HG03378 (cell line): ENCODE data around the gene DDR2.

Source experiments
- ATAC-seq: cut with Tn5 transposase; IDR thresholded peaks from one replicate; pipeline ENCODE4 v1.9.1; 2021; ENCODE audit warnings: mild to moderate bottlenecking, moderate library complexity; ENCODE audit not compliant: unreplicated experiment

Gene DDR2

DNA sequence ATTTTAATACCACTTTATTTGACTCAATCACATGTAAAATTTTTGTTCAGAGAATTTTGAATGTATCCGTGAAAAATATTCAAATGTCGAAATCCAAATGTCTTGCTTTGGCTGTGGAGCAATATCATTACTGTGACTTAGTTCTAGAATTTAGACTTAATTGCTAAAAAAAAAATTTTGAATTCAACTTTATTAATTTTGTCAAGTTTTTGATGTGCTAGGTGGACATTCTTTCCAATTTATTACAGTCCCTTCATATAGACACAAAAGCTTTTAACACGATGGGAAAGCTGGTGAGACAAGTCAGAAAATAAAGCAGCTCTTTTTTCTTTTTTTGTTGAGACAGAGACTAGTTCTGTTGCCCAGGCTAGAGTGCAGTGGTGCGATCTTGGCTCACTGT, 62.6 kb downstream of the DDR2 start:
- no peak for ATAC-seq

DNA sequence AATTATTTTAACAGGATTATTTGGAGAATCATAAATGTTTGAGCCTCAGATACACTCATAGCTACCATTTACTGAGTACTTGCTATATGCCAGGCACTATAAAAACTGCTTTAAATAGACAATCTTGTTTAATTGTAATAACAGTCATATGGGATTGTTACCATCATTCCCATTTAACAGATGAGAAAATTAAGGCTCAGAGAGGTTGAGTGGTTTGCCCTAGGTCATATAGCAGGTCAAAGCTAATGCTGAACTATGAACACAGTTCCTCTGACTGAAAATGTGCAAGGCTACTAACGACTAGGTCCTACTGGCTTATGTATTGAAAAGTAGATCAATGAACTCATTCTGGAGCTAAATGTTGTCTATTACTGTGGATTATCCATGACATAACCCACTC, 63.4 kb downstream of the DDR2 start:
- no peak for ATAC-seq

DNA sequence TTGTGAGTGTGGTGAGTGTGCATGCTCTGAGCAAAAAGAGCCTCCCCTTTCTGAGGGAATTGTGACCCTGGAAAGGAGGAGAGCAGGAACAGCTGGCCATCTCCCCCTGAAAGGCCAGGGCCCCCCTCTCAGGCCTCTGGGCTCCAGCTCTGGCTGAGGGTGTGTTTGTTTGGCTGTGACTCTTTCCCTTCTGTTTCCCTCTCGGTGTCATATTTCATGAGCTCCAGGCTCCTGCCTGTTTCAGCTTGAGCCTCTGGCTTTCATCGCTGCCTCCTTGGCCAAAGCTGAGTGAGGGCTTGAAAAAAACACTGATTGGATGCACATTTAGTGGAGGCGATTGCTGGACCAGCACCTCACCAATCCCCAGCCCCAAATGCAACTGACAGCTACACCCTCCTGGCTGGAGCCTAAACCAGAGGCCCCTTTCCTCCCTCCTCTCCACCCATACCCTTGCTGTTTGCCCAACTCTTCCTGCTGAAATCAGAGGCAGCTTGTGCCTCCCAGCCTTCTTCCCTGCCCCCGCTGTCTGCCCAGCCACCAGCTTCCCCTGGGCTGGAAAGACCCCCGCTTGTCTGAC, 64.1 kb downstream of the DDR2 start:
- no peak for ATAC-seq

DNA sequence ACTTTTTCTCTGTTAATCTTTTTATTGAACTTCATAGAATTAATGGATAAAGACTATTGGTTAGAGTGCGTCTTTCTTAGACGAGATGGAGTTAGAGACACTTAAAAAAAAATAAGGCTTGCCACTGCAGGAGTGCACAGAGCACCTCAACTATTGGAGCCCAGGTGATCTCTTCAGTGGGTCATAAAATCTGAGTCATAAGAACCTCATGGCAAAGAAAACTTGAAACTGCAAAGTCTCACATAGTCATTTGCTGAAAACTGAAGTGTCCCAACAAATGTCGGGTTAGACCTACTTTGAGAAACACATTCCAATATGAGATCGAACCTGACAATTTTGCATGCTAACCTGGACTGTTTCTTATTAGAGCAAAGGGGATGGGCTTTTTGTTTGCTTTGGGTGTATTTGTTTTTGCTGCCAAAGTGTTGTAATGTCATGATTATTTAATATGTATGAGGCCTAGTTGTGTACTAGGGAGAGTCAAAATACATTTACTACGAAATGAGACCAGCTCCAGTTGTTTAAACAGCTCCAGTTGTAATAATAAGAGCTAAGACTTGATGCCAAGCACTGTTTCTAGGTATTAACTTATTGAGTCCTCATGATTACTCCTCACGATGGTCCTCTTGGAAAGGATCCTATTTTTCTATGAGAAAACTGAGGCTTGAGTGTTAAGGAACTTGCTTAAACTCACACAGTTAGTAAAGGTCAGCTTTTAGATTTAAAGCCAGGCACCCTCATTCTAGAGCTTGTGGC, 65.1 kb downstream of the DDR2 start:
- ATAC-seq: no peak

DNA sequence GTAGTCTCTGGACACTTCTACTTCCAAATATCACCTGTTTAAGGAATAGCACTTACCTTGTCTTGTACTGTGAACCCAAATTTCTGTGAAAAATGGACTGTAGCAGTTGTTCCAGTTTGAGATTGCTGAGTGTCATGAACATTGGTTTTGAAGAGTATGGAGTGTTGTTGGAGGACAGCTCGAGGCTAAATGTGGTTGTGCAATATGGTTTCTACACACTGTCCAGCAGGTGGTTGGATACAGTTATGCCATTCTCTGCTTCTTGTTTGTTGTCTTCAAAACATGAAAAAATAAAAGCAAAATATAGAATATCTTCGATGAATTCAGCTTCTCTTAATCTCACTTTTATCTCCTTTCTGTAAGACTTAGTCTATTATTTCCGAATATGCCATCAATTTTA, 67.1 kb downstream of the DDR2 start:
- no peak for ATAC-seq

DNA sequence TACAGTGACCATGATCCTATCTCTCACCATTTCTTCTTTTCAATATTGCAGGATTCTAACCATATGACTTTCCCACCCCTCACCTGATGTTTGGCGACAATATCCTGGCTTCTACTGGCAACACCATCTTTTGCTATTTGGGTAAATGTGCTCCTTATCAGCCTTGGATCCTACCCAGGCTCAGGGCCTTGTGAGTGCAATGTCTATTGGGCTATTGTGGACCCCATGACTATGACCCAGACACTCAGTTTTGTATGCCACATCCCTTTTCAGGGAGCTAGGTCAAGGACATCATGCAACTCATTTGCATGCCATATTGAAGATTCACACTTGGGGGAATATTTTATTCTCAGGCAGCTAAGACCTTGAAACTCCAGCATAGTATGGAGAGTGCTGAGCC, 67.9 kb downstream of the DDR2 start:
- no peak for ATAC-seq

DNA sequence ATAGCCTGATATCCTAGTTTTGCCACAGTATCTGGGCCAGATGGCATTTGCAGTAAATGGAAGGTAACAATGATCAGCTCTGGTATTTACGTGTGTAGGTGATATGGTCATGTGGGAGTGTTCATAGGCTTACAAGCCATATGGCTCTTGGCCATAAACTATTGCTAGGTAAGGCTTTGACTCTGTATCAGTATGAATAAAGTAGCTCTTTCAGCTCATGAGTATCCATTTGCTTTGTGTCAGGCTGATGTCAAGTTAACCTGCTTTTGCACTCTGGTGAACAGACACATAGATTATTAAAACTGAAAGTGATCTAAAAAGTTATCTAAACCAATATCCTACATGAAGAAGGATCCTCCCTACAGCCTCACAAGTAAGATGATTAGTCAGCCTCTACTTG, 69.0 kb downstream of the DDR2 start:
- no peak for ATAC-seq

DNA sequence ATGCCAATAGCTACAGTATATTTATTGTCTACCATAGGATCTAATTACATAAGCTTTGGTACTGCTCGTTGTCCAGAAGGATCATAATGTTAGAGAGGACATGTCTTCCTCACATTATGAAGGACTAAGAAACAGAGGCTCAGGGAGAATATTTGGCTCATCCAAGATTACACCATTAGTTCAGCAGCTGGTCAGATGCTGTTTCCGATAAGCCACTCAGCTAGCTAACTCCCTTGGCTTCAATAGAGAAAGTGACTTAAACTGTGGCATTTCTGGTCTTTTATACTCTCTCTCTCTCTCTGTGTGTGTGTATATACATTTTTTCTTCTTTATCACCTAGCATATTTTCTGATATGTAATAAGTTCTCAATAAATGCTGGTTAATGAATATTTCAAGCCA, 70.4 kb downstream of the DDR2 start:
- ATAC-seq: no peak

DNA sequence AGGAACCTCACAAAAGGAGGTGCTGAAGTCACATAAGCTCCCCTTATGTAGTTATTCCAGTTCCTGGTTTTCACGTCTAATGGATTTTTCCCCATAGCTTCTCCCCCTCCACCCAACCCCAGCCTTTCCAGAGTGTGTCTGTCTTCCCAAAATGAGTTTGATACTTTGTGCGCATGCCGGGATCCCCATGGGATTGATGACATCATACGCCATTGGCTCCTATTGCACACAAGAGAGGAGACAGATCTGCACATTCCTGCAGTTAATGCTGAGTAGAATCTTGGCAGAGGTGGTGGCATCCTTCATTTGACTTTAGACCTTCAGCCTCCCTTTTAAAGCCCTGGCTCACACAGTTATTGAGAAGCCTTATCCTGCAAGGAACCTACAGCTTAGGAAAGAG, 71.4 kb downstream of the DDR2 start:
- ATAC-seq: no peak

DNA sequence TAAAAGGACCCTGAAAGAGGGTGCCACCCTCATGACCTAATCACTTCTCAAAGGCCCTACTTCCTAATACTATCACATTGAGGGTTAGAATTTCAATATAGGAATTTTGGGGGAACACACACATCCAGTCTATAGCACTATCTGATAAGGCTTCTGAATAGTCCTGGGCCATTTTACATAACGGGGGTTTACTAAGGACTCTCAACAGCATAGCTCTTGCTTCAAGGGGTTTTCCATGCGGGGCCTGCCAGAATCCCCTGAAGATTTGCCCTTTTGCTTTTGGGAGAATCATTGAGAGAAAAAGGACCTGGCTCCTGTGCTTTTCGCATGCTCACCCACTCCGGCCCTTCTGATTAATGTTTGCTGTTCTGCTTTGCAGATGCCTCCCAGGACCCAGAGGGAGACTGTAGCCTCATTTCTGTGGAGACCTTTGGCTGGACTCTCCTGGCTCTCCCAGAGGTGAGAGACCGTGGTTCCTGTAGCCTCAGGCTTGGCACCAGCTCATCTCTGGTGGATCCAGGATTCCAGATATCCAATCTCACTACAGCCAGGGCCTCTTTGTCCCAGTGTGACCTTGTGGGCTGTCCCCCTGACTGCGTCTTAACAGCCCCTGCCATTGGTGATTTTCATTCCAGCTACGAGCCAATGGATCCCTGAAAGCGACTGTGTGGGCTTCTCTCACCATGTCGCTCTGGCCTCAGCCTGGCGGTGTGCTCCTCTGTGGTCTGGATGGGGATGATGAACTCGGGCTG, 72.6 kb downstream of the DDR2 start:
- no peak for ATAC-seq

DNA sequence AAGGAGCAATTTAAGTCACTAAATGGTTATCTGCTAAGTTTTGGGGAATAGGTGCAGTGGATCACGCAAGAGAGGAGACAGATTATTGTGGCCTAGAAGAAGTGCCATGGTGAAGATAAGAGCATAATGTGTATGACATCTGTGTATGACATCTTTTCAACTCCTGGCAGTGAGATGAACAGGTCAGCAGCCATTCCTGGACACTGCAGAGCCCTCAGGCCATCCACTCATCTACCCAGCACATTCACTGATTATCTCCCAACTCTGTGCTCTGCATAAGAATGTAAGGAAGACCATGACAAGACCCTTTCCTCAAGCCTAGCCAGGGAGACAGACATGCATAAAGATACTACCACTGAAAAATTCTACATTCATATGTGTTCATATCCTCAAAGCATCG, 73.7 kb downstream of the DDR2 start:
- no peak for ATAC-seq

DNA sequence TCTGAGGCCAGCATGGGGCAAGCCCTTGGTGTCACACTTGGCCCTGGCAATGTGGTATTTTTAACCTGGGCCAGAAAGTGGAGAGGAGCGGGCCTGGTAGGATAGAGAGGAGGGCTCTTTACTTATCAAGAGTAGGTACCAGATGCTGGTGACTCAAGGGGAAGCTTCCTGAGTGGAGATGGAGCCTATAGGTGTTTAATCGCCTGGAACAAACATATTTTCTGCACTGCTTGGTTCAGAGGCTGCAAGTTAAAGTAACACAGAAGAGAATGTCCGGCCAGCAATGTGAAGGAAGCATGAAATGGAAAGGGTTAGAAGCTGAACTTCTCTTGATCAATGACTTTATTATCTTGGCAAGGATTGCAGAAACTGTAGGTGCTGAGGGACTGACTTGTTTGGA, 74.3 kb downstream of the DDR2 start:
- ATAC-seq: no peak

DNA sequence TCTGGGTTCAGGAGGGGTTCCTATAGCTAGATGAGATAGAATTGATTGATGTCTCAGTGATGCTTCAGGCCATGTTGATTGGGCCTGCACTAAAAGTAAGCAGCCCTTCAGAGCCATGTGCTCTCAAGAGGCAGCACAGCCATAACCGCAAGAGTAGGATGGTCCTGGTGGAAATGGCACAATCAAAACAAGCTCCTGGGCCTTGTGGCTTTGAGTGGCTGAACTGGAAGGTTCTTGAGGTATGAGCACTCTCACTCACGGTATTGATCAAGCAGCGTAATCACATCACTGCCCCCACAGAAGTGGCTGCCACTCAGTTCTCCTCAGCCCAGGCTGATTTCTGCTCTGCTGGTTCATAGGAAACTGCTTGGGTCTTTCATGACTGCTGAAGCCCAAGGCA, 76.0 kb downstream of the DDR2 start:
- no peak for ATAC-seq

DNA sequence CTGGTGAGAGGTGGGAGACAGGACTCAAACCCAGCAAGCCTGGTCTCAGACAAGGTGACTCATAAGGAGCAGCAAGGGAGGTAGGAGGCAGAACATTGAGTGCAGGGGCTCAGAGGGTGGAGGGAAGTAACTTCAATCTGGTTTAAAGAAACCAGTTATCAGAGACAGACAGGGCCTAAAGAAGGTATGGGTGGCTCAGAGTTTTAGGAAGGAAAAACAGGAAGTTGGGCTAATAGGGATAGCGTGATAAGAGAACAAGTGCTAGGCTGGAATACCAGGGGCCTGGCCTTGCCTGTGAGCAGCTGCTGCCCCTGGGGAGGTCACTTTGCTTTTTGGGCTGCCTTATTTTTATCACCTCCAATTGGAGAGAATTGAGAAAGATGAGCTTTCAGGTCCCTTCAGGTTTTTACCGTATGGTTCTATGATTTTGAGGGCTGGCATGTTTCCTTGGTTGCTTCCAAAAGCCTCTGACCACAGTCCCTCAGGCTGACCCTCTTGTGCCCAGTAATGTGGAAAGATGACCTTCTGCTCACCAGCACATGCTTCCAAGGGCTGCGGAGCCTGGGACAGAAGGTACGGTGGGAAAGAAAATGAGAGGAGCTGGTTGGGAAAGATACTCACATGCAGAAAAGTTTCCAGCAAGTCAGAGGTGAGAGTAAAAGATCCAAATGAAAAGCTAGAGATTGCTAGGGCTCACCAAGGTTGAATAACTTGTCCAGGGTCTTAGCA, 77.0 kb downstream of the DDR2 start:
- ATAC-seq: no peak

DNA sequence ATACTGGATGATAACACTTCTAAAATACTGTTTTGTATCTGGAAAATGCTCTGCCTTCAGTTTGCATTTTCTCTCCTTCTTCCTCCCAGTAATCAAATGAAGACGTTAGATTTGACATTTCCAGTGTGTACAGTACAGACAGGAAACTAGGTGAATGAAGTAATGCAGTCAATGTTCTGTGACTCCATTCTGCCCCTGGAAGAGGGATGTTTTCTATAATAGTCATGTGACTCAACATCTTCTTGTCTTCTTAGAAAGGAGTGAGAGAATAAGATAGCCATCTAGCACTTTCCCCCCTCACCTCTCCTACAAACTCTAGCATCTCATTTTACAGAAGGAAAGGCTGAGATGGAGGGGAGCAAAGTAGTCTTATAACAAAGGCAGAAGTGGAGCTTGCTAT, 77.6 kb downstream of the DDR2 start:
- ATAC-seq: no peak

DNA sequence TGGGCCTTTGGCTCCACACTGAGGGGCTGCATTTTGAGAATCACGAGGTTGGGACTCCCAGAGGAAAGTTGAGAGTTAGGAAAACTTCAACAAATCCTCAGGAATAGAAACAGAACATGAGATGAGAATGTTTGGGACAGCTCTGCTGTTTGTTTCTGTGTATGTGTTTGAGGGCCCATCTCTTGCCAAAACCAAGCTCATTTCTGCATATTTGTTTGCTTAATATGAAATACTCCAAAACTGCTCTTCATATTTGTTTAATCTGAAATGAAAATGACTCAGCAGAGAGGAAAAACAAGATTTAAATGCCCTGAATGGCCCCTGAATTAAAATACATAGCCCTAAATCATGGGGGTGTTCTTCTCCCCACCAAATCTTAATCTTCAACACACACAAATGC, 78.1 kb downstream of the DDR2 start:
- no peak for ATAC-seq

DNA sequence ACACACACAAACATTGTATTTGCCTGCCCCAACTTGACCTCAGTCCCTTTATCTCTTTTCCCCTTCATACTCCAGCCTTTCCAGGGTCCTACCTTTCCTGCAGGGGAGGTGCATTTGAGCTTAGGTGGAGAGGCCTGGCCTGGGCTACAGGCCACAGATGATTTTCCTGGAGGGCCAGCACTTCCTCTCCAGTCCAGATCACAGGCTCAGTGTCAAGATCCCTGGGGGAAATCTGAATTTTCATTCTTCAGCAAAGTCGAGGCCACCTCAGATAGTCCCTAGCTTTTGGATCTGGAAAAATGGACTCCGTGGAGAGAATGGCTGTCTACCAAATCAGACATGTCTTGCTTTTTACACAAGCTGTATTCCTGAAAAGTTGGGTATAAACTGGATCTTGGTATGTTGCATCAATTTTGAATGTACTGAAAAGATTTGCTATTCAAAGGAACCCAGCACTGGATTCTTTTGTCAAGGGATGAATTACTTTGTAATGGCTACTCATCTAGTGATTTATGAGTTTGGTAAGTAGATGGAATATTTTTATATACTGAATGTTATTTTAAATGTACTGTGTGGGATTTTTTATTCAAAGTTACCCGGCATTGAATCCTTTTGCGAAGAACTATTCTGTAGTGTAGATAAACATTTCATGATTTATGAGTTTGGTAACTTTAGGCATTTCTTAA, 78.7 kb downstream of the DDR2 start:
- no peak for ATAC-seq

DNA sequence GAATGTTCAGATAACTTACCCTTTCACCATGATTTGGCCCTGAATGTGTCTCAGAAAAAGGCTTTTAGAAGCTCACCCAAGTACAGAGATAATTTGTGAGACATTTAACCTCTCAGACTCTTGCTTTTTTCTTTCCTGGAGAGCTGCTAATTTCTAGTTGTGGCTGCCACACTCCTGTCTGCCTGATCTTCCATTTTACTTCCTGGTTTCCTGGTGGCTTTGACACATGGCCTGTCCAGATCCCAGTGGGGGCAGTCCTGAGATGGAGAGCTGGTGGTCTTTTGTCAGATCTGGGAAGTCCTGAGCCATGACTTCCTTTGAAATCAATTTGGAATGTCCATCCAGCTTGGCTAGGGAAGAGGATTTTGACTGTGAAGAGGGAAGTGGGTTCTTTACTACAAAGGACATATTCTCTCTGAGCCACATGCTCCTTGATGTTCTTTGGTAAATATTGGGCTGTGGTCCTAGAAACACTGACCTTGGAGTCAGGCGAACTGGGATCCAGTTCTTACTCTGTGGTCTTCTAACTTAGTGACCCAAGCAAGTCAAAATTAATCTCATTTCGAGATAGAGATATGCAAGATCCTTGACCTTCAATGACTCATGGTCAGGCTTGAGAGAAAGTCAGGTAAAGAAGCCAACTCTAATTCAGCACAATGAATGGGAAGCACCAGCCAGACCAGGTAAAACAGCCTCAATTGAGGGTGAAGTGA, 80.2 kb downstream of the DDR2 start:
- ATAC-seq: no peak

DNA sequence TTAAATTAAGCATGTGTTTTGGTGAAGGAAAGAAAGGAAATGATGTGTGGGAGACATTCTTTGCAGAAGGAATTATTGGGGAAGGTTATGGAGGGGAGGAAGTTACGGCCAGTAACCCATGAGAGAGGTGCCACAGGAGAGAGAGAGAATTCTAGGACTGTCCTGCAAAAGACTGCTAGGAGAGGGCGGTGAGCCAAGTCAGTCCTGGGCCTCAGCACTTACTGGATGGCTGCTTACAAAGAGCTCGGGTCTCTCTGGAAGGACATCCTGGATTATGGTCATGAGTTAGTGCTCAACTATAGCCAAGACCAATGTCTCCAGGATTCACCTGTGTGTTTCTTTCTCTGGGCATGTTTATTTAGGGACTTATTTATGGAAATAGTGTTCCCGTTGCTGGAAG, 83.9 kb downstream of the DDR2 start:
- ATAC-seq: no peak

DNA sequence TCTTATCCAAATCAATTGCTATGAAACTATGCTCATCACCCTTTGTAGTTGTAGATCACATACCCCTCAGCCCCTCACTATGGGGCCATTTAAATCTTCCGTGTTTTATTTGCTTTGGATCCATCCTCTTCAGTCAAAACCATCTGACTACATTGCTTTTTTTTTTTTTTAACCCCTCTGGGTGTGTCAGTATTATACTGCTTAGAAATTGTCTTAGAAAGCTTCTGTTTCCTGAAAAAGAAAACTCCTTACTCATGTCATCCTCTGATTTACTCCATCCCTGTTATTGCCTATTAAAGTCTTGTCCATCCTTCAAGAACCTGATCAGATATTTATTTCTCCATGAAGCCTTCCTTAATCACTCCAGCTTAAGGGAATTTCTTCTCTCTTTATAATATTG, 84.3 kb downstream of the DDR2 start:
- no peak for ATAC-seq
